IPS-15b (cell line): ENCODE measurements around the gene GDAP1L1.
"Not testable (repeated sequence)": the region's sequence is repeated elsewhere in the genome, so short reads cannot be mapped to it uniquely, and the experiment has no call there.

ENCODE experiments used
- H3K27me3 ChIP-seq: one replicate; pipeline ENCODE4 v1.6.1; 2013; ENCODE audit warnings: low read length; ENCODE audit not compliant: control insufficient read depth, insufficient read depth
- H3K36me3 ChIP-seq: one replicate; pipeline ENCODE4 v1.6.1; 2013; ENCODE audit warnings: low read length; ENCODE audit not compliant: control insufficient read depth, insufficient read depth
- H3K4me1 ChIP-seq: one replicate; pipeline ENCODE4 v1.6.1; 2013; ENCODE audit warnings: mild to moderate bottlenecking, low read length; ENCODE audit not compliant: control insufficient read depth, insufficient read depth
- H3K4me3 ChIP-seq: one replicate; pipeline ENCODE4 v1.5.1; 2013; ENCODE audit warnings: low read depth, low read length
- H3K9ac ChIP-seq: one replicate; pipeline ENCODE4 v1.6.1; 2013; ENCODE audit warnings: low read depth, mild to moderate bottlenecking, low read length
- H3K9me3 ChIP-seq: one replicate; pipeline ENCODE4 v1.6.1; 2013; ENCODE audit warnings: mild to moderate bottlenecking, low read length; ENCODE audit not compliant: control insufficient read depth, insufficient read depth

GDAP1L1 gene

DNA sequence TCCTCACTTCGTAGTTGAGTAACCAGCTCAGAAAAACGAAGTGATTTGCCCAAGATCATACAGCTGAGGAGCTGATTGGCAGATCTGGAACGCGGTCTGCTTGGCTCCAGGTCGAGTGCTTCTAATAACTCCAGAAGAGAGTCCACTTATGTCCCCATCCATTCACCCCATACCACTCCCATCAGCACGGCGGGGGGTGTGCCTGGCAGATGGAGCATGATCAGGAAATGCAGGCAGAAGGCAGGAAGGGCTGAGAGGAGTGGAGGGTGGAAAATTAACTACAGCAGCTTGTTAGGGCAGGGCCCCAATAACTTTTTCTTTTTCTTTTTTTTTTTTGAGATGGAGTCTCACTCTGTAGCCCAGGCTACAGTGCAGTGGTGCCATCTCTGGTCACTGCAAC lies 48.9 kb downstream of the GDAP1L1 start:
- Histone ChIP-seq H3K4me1 (no peaks in the 10 kb centered on the region), H3K4me3 (no peak overlapping the region), H3K36me3 (no peaks in the 10 kb centered on the region), H3K27me3 (no peaks in the 10 kb centered on the region), H3K9me3 (no peaks in the 10 kb centered on the region), H3K9ac (no peak overlapping the region)

DNA sequence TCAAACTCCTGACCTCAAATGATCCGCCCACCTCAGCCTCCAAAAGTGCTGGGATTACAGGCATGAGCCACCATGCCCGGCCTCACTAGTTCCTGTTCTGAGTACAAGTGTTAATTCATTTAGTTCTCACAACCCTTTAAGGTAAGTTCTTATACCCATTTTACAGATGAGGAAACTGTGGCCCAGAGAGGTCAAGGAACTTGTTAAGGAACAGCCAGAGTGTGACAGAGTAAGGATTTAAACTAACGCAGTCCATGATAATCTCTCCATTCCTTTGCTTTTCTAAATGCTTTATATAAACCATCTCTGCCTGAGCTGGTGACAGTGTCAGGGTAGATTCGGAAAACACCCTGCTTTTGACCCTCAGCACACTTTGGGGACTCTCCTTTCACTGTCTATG lies 50.6 kb downstream of the GDAP1L1 start:
- Histone ChIP-seq H3K4me3 (no peak overlapping the region), H3K36me3 (no peaks in the 10 kb centered on the region), H3K9ac (no peak overlapping the region), H3K9me3 (no peaks in the 10 kb centered on the region), H3K4me1 (no peaks in the 10 kb centered on the region), H3K27me3 (no peaks in the 10 kb centered on the region)

DNA sequence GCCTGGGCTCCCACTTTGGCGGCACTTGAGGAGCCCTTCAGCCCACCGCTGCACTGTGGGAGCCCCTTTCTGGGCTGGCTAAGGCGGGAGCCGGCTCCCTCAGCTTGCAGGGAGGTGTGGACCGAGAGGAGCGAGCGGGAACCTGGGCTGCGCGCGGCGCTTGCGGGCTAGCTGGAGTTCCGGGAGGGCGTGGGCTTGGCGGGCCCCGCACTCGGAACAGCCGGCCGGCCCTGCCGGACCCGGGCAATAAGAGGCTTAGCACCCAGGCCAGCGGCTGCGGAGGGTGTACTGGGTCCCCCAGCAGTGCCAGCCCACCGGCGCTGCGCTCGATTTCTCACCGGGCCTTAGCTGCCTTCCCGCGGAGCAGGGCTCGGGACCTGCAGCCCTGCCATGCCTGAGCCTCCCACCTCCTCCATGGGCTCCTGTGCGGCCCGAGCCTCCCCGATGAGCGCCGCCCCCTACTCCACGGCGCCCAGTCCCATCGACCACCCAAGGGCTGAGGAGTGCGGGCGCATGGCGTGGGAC lies 52.0 kb downstream of the GDAP1L1 start:
- H3K27me3 ChIP-seq, H3K9me3 ChIP-seq, H3K9ac ChIP-seq, H3K4me3 ChIP-seq, H3K36me3 ChIP-seq, H3K4me1 ChIP-seq: not testable (repeated sequence)

DNA sequence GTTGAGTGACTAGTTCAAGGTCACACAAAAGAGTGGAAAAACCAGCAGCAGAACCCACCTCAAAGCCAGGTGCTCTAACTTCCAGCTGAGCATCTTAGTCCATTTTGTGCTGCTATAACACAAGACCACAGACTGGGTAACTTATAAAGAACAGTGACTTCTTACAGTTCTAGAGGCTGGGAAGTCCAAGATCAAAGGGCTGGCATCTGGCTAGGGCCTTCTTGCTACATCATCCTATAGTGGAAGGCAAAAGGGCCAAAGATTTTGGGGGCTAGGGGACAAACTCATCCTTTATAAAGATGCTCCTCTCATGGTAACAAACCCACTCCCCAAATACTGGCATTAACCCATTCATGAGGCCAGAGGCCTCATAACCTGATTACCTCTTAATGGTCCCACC lies 54.2 kb downstream of the GDAP1L1 start:
- H3K4me1 ChIP-seq = no peaks in the 10 kb centered on the region
- no peak overlapping the region for H3K4me3 ChIP-seq
- no peaks in the 10 kb centered on the region for H3K27me3 ChIP-seq
- no peaks in the 10 kb centered on the region for H3K36me3 ChIP-seq
- H3K9me3 ChIP-seq = no peaks in the 10 kb centered on the region
- no peak overlapping the region for H3K9ac ChIP-seq

DNA sequence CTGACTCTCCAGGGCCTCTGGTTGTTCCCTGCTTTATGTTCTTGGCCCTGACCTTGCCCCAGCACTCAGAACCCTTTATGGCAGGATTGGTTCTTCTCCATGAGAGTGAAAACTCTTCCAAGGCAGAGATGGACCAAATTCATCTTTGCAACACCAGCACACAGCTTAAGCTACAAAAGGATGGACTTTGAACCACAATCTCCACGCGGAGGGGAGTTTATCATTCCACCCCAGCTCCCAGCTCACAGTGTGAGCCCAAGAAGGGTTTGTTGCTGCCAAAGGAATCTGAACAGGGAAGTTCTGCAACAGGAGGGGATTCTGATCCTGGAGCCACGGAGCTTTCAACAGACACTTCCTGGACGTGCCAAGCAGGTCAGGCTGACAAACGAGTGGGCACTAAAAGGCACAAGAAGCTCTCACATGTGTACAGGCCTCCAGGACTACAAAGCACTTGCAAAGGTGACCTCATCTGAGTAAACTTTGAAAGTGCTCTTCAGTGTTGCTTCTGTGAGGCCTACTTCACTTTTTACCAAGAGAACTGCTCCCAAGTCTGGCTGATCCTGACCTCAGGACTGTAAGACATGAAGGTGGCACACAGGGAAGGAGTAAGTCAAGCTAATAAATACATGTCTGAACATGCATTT lies 55.0 kb downstream of the GDAP1L1 start:
- no peaks in the 10 kb centered on the region for H3K9me3 ChIP-seq
- no peak overlapping the region for H3K4me3 ChIP-seq
- H3K27me3 ChIP-seq = no peaks in the 10 kb centered on the region
- H3K36me3 ChIP-seq = no peaks in the 10 kb centered on the region
- no peaks in the 10 kb centered on the region for H3K4me1 ChIP-seq
- H3K9ac ChIP-seq = no peak overlapping the region

DNA sequence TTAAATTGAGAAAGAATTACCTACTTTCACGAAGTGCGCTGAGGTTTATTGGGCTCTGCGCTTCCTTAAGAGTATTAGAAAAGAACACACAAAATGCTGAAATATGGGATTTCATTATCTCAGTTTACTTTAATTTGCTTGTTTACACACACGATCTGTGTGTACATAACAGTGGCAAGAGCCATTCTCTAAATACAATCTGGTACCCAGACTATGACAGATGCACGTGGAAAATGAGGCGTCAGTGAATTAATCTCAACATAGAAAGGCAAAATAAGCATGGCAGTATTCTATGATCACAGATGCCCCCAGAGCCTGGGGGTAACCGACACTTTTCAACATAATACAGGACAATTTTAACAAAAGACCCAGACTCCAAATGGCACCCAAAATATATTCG lies 55.6 kb downstream of the GDAP1L1 start:
- H3K4me1 ChIP-seq = no peaks in the 10 kb centered on the region
- H3K4me3 ChIP-seq = no peak overlapping the region
- no peaks in the 10 kb centered on the region for H3K27me3 ChIP-seq
- H3K9ac ChIP-seq = no peak overlapping the region
- no peaks in the 10 kb centered on the region for H3K9me3 ChIP-seq
- no peaks in the 10 kb centered on the region for H3K36me3 ChIP-seq

DNA sequence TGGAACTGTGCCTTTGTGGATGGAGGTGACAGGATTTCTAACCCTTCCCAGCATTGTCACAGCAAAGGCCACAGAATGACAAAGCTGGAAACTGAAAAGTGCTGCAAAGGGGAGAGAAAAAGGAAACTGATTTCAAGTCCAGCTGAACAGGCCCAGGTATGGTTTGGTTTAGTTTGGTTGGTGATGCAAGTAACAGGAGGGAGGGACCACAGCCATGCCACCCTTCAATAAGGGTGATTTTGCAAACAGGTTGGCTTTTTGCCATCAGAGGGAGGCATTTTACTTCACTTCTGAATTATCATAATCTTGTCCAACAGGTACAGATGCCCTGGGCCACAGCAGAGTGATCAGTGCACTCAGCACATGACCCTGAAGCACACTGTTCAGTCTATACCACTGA lies 57.3 kb downstream of the GDAP1L1 start:
- no peaks in the 10 kb centered on the region for H3K9me3 ChIP-seq
- no peak overlapping the region for H3K4me3 ChIP-seq
- H3K4me1 ChIP-seq = no peaks in the 10 kb centered on the region
- no peaks in the 10 kb centered on the region for H3K36me3 ChIP-seq
- H3K9ac ChIP-seq = no peak overlapping the region
- H3K27me3 ChIP-seq = no peaks in the 10 kb centered on the region

DNA sequence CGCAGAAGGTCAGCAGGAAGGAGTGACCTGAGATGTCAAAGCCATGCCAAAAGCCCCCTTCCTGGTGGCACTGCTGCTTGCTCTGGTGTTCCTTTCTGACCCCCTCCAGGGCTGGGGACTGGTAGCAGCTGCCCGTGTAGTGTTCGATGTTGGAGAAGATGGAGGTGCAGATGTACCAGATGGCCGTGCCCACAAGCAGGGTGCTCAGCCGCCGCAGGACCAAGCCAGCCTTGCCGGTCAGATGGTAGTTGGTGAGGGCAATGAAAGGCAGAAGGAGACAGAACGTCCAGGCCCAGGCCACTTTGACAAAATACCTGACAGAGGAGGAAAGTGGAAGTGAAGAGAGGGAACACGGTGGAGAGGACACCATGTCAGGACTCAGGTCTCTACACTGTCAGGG lies 59.8 kb downstream of the GDAP1L1 start:
- H3K4me1 ChIP-seq = no peaks in the 10 kb centered on the region
- H3K9me3 ChIP-seq = no peaks in the 10 kb centered on the region
- H3K36me3 ChIP-seq = no peaks in the 10 kb centered on the region
- H3K9ac ChIP-seq = no peak overlapping the region
- H3K27me3 ChIP-seq = peaks cover 12% of the 10 kb centered on the region
- H3K4me3 ChIP-seq = no peak overlapping the region

DNA sequence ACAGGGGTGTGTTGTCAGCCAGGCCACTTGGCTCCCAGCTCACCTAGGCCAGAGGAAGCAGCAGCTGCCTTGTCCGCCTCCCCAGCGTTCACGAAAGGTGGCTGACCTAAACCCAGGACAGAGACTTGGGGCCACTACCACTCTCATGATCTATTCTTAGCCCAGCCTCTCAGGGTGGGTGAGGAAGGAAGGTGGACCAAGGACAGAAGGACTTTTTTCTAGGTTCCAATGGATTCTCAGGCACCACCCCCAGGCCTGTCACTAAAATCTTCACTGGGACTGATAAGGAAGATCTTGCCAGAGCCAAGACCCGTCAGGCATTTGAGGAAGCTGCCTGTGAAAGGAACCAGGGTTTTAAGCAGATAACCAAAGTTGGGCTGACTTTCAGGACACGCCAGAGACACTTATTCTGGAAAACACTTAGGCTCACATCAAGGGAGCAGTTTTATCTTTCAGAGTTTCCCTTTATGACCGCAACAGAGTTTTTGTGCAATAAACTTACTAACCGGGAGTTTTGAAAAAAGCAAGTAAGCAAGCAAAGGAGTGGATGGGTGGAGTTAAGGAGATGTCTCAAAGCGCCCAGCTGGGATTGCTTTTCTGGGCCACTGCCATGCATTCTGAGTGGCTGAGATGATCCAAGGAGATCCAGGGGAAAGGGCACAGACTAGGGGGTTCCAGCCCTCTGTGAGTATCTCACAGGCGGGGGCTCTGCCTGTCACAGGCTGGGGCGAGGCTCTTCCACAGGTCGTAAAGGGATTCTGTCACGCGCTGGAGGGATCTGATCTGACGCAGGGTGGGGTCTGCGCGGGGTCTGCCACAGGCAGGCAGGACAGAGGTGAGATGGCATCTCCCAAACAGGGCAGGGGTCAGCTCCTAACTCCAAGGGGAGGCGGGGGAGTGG lies 62.9 kb downstream of the GDAP1L1 start:
- H3K4me3 ChIP-seq = peak overlapping the region; percentile 84
- peaks cover 17% of the 10 kb centered on the region for H3K27me3 ChIP-seq
- no peaks in the 10 kb centered on the region for H3K9me3 ChIP-seq
- H3K36me3 ChIP-seq = no peaks in the 10 kb centered on the region
- H3K9ac ChIP-seq = peak overlapping the region; percentile 73
- no peaks in the 10 kb centered on the region for H3K4me1 ChIP-seq

DNA sequence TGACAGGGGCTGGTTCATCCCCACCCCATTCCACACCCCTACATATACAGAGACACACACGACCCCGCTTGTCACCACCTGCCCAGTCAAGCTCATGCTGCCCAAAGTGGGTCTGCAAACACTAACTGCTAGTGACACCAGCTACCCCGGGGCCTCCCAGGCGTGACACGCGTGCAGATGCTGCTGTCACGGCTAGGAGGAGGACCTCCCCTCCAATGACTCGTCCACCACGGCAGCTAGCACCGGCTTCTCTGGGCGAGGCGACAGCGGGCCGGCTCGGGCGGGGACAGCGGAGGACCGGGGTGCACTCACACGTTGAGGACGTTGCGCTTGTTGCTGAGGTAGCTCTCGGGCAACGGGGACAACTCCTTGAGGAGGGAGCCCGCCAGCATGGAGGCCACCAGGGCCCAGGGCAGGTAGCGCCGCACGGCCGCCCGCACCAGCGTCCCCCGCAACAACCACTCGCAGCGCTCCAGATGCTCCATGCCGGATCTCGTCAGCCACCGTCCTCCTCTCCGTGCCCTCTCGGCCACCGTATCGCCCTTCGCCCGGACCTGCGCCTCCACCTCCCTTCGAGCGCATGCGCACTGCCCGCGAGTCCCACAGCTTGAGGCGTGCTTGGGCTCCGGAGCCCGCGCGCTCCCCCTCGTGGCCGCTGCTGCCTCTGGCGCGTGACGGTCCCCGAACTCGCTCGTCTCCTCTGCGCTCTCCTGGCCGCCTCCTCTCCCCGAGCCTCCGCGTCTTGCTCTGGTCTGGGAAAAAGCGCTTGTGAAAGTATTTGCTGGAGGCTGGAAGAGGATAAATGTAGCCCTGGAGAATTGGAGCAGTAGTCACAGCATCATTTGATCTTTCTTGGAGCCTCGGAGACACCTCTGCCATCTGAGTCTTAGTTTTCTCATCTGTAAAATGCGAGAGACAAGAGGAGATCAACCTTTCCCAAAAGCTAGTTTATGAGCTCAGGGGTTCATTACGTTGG lies 63.8 kb downstream of the GDAP1L1 start, which contains the start of gene FITM2:
FITM2 (minus strand) TSS at position 539 of the 976 bp plus-strand sequence; CDS start at position 485, 54 bp downstream.
- Histone ChIP-seq H3K36me3 (no peaks in the 10 kb centered on the region), H3K9ac (peak within 1 kb of the TSS; percentile 73), H3K4me1 (no peaks in the 10 kb centered on the region), H3K9me3 (no peaks in the 10 kb centered on the region), H3K27me3 (peaks cover 17% of the 10 kb centered on the region), H3K4me3 (peak within 1 kb of the TSS; percentile 84)

DNA sequence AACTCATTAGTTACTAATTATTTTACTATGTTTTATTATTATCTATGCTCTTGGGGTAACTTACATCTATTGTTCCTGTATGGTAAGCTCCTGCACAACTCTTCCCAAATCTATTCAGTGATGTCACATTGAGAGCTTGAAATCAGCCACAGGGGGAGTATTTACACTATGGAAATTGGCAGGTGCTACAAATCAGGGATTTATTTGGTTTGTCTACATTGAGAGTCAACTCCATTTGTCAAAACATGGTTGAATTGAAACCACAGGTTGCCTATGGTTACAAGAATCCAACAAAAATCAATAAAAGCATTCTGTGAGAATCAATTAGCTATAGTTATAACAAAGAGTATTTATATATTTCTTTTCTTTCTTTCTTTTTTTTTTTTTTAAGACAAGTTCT lies 67.8 kb downstream of the GDAP1L1 start:
- Histone ChIP-seq H3K9me3 (no peaks in the 10 kb centered on the region), H3K36me3 (no peaks in the 10 kb centered on the region), H3K27me3 (peaks cover 17% of the 10 kb centered on the region), H3K4me3 (no peak overlapping the region), H3K4me1 (no peaks in the 10 kb centered on the region), H3K9ac (no peak overlapping the region)
